Fibroblast of the aortic adventitia (primary cell): ENCODE measurements around the gene OVOL2. TPM values are rescaled to one million over a fixed set of nuclear protein-coding genes. Genes with fewer than 3 reads are reported as not detected.

Experiments used
- DNase-seq: peaks from one replicate; pipeline ENCODE4 v3.0.0-alpha.2; 2010; ENCODE audit warnings: low read depth
- H3K4me3 ChIP-seq: 2 replicates; pipeline ENCODE4 v1.5.1; 2011; ENCODE audit warnings: low read depth, mild to moderate bottlenecking, control low read depth, low read length, moderate library complexity
- CTCF ChIP-seq: IDR thresholded peaks from 2 replicates; pipeline ENCODE4 v1.5.1; 2011; ENCODE audit warnings: mild to moderate bottlenecking, low read length, control low read depth, inconsistent platforms; ENCODE audit not compliant: insufficient read depth
- total RNA-seq: library from RNA; depleted of rRNA; stranded (reverse); fragments of >200 nt; gene quantifications from 2 replicates; pipeline ENCODE4 v1.2.3, GENCODE V29; 2012; ENCODE audit warnings: low replicate concordance

OVOL2 gene
- total RNA-seq, 1 donor: not detected

- DNase-seq: peak; percentile 93
- H3K4me3 ChIP-seq: no peak overlapping the region
- peak; percentile 9 for TF ChIP-seq CTCF
These were observed 56.4 kb downstream of the OVOL2 start for GRCh38 chr20:18001131-18001921.

GRCh38 chr20:17999566-17999965 lies 58.1 kb downstream of the OVOL2 start:
- DNase-seq: no peak
- H3K4me3 ChIP-seq: no peak overlapping the region
- TF ChIP-seq CTCF: no peak

GRCh38 chr20:17998446-17998845 lies 59.3 kb downstream of the OVOL2 start:
- DNase-seq: no peak
- H3K4me3 ChIP-seq: no peak overlapping the region
- TF ChIP-seq CTCF: no peak

- TF ChIP-seq CTCF: peak; percentile 99
- peak; percentile 86 for DNase-seq
- no peak overlapping the region for H3K4me3 ChIP-seq
These were observed 61.5 kb downstream of the OVOL2 start for GRCh38 chr20:17995967-17996819.

GRCh38 chr20:17993546-17993945 lies 64.2 kb downstream of the OVOL2 start:
- no peak for DNase-seq
- H3K4me3 ChIP-seq: no peak overlapping the region
- TF ChIP-seq CTCF: no peak

GRCh38 chr20:17992847-17993513 lies 64.7 kb downstream of the OVOL2 start:
- no peak for TF ChIP-seq CTCF
- H3K4me3 ChIP-seq: no peak overlapping the region
- DNase-seq: no peak
